ENCODE data around the gene EML6.

EML6 gene

DNA sequence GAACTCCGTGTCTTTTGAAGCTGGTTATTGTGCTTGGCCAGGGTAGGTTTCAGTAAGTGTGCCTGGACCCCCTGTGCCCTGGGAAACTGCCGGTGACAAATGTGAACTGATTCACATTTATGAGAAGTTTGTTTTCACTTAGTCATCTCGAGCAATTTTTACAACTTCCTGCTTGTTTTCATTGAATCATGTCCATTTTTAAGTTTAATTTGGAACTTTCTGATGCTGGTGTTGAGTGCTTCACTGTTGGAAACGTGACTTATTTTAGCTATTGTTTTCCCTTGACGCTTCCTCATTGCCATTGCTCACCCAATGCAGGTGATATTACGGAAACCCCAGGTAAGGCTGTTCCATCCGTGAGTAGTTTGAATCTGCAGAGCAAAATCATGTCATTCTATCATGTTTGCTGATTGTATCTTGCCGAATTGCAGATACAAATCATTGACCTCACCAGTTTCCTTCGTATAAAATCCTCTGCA, 229.6 kb downstream of the EML6 start:
- no peak for DNase-seq

DNA sequence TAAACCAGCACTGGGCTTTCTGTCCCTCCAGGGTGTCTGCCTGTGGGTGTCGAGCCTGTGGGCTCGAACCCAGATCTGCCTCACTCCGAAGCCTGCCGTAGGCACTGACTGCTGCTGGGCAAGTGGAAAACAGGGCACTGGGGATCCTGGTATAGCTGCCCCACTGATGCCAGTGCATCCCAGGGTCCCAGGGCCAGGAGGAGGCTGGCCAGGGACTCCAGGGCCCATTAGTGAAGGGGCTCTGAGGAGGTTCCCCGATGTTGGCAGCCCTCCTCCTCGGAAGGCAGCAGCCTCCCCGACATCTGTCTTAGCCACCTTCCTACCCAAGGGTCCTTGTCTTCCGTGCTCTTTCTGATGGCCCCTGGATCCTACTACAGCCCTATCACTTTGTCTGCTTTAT, 230.7 kb downstream of the EML6 start:
- no peak for DNase-seq

DNA sequence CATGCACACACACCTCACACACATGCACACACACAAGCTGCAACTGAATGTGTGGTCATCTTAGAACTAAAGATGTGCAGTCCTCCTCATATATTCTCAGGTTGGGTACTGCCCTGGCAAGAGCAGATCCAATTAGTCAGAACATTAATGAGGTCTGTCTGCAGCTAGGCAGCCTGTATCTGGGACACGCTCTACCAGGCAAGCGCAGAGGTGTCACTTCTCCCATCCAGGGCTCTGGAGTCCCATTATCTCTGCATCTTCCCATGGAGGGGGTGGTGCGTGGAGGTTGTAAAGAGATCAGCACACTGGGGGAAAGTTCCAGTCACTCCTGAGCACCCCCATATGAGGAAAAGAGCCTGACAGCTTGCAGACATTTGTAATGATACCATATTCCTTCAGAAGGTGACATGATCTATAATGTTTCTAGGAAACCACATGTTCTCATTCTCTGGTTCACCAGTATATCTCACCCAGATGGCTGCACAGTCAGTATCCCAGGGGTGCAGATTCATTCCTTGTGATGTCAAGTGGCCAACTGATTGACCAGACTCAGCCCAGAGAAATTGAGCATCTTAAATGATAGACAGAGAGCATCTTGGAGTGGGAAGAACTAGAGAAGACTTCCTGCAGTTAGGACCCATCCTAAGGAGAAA, 231.4 kb downstream of the EML6 start:
- no peak for DNase-seq

DNA sequence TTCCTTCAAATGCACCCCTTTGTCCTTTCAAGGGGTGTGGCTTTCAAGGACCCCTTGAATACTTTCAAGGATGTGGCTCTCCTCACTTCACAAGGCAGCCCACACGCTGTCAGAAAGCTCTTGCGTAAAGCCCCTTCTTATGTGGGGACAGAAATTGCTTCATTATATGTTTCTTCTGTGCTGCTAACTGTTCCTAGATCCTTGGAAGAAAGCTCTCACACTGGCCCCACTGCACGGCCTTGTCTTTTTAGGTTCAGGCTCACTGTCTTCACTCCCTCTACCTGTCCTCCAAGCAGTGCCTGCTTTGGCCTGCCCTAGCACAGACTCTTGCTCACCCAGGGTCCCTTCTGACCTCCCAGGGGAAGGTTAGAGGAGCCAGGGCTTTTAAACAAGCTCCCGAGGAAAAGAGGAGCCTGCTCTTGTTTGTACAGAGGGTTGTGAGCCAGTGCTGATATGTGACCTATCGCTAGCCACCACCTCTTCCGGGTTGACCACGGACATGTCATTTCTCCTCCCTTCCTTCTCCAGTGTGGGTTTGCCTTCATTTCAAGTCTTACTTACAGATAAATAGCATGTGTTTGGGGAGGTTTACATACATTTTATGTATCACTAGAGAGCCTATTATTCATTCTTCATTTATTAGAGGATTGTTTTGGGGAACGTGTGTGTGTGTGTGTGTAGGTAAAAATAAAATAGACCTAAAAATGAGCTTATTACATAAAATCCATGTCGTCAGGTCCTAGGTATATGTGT, 232.1 kb downstream of the EML6 start:
- DNase-seq = no peak

DNA sequence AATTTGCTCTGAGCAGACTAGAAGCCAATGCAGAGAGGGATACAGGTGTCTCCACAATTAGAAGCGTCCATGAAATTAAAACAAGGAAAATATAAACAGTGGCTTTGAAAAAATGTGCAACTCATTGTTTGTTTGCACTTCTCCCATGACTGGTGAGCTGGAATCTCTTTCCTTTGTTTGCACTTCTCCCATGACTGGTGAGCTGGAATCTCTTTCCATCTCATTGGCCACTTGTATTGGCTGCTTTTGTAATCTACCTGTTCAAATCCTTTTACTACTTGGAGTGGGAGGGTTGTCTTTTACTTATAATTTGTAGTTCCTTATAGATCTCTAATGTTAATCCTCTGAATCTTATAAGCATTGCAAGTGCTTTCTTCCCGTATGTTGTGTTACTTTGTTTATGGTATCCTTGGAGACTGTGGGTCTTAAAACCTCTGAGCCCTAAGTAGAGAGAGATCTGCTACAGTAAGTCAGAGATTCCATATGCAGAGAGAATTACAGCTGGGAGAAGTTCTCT, 232.7 kb downstream of the EML6 start:
- no peak for DNase-seq

DNA sequence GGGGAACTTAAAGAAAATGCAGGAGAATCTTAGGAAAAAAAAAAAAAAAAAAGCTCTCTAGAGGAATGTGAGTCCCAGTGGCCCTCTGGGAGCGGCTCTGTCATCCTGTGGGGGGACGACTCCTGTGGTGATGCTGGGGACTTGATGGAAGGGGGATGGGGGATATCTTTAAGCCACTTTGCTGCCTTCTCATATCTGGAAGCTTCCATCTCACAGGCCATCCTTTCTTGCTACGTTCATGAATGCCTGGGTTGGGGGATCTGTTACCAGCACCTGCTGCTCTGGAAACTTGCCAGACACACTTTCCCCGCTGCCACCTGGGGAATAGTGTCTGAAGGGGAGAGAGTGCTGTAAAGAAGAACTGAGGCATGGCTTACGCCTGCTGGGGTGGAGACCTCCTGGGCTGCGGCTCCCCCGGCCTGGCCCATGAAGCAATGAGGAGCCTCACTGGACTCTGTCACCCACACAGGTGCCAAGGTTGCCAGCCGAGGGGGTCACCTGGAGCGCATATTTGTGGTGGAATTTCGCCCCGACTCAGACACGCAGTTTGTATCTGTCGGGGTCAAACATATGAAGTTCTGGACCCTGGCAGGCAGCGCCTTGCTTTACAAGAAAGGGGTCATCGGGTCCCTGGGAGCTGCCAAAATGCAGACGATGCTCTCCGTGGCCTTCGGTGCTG, 234.0 kb downstream of the EML6 start:
- DNase-seq = no peak

DNA sequence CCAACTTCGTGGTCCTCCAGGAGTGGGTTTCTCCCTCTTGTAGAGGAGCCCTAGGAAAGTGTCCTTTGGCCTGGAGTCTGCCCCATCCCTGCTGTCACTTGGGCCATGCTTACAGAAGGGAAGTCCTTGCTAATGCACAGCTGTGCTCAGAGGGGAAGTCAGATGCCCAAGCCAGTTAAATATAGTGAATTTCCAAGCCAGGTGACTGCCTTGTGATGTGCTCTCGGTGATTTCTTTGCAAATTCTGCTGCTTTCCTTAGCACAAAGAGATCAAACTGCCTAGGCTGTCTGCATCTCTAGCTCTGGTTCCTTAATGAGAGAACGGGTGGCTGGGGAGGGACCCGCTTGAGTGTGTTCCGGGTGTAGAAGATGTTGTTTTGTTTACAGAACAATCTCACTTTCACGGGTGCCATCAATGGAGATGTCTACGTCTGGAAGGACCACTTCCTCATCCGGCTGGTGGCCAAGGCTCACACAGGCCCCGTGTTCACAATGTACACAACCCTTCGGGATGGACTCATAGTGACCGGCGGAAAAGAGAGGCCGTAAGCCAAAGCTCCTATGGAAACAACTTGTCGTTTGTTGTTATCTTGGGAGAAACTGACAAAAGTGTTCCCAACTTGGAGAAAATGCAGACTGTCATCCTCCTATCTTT, 235.4 kb downstream of the EML6 start:
- no peak for DNase-seq

DNA sequence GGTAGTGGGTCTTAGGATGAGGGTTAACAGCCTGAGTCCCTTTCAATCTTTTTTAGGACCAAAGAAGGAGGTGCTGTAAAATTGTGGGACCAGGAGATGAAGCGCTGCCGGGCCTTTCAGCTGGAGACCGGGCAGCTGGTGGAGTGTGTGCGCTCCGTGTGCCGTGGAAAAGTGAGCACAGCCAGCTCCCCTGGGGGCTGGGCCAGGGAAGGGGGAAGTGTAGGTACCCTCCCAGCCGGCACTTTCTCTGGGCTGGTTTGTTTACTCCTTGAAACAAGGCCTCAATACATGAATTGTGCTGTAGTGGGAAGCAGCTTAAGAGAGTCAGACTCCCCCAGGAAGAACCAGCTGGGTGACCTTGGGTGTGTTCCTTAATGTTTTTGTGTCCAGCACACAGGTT, 236.7 kb downstream of the EML6 start:
- DNase-seq = no peak

DNA sequence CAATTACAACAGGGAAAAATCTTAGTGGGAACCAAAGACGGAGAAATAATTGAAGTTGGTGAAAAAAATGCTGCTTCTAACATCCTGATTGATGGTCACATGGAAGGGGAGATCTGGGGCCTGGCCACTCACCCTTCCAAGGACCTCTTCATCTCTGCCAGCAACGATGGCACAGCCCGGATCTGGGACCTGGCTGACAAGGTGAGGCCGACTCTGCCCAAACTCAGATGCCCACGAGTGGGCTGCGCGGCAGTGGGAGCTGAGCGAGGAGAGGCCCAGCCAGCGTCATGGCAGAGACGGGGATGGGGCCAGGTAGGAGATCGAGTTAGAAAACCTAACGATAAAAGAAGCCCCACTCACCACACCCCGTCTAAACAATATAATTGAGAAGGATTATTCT, 239.0 kb downstream of the EML6 start:
- DNase-seq = no peak

DNA sequence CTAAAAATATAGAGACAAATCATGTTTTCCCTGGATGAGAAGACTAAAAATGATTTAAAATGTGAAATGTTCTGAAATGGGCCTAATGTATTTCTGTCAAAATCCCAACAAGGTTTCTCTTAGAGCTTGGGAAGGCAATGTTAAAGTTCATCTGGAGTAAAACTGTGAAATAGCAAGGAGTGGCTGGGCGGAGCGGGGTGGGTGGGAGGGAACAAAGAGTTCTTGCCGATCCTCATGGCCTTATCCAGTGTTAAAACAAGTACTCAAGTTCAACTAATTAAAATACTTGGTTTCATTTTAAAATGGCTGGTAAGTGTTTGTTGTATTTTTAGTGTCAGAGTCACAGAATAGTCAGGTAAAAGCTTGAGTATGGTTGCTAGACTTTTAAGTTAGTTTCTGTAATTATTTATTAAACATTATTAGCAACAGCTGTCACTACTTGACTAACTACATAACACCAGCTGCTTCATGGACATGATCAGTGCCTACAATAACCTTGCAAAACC, 239.5 kb downstream of the EML6 start:
- DNase-seq = no peak

DNA sequence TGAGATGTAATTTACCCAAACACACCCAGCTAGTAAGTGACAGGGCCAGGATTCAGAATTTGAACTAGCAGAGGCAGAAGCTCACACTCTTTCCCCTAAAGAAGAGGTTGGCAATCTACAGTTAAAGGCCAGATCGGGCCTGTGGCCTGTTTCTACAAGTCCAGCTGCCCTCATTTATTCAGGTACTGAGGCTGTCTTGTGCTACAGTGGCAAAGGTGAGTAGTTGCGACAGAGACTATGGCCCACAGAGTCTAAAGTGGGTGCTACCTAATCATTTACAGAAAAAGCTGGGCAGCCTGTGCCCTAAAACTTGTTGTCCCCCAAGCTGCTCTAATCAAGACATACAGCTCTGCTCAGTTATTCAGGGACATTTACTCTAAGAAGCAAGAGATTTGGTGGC, 240.0 kb downstream of the EML6 start:
- DNase-seq = no peak

DNA sequence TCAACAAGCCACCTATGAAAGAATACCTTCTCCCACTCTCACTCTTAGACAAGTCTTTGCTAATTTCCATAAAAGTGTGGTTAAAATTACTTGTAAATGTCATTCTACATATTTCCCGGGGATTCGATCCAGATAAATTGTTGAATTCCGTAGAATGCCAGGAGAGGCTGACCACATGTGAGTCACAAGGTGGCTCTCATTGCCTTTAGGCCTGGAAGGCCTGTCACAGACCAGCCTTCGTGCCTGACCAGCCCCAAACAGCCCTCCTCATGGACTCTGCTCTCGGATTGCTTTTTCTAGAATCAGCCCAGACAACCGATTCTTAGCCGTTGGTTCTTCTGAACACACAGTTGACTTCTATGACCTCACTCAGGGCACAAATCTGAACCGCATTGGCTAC, 240.8 kb downstream of the EML6 start:
- no peak for DNase-seq

DNA sequence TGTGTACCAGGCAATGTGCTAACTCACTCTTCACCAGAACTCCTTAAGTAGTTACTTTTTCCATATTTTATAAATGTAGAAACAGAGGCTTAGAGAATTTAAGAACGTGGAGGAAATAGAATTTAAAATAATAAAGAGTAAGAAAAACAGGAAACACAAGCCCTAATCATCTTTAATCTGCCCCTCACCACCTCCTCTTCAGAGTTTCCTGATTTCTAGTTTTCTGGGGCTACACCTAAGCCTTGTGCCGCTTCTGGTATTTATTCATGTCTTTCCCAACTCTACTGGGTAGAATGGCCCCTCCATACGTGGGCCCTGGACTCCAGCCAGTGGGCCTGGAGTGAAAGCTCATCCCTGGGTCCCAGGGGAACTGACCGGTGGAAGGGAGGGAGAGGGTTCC, 241.4 kb downstream of the EML6 start:
- DNase-seq = no peak

DNA sequence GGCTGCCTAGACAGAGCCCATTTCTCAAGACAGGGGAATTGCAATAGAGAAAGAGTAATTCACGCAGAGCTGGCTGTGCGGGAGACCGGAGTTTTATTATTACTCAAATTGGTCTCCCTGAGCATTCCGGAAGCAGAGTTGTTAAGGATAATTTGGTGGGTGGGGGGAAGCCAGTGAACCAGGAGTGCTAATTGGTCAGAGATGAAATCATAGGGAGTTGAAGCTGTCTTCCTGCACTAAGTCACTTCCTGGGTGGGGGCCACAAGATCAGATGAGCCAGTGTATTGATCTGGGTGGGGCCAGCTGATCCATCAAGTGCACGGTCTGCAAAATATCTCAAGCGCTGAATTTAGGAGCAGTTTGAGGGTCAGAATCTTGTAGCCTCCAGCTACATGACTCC, 242.0 kb downstream of the EML6 start:
- no peak for DNase-seq

DNA sequence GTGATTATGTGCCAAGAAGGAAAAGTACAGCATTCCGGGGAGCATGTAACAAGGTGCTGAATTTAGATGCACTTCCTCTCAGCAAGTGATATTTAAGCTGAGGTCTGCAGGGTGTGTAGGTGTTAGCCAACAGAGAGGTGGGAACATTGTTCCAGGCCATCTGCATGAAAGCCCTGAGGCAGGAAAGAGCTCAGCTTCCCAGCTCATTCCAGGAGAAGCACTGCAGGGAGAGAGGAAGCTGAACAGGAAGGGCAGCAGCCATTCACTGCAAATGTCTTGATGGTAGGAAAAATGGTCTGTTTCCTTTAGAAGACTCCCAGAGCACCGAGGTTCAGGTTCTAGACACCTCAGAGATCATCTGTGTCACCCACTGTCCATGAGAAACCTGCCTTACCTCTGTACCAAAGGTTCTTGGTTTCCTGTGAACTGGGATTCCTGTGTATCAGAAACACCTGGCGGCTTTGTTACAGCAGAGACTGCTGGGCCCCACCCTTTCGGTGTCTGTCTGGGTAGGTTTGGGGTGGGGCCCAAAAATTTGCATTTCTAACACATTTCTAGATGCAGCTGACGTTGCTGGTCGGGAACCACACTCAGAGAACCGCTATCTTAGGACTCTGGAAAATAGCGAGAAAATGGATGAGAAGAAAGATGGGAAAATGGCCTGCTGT, 242.8 kb downstream of the EML6 start:
- DNase-seq = peak in 1 of 2 donors; percentile 7

DNA sequence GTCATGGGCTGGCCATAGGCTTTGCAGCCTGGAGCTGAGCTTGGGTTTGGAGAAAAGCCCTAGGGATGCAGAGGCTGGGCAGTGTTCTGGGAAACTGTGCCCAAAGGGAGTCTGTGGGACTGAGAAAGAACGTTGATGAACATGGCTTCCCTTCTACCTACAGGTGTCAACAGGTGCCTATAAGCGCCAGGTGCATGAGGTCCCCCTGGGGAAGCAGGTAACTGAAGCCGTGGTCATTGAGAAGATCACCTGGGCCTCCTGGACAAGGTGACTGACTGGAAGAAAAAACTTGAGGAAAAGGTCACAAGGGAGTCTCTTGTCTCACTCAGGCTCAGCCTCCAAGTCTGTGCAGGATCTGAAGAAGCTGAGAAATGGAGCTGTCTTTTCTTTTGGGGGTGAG, 243.4 kb downstream of the EML6 start:
- no peak for DNase-seq

DNA sequence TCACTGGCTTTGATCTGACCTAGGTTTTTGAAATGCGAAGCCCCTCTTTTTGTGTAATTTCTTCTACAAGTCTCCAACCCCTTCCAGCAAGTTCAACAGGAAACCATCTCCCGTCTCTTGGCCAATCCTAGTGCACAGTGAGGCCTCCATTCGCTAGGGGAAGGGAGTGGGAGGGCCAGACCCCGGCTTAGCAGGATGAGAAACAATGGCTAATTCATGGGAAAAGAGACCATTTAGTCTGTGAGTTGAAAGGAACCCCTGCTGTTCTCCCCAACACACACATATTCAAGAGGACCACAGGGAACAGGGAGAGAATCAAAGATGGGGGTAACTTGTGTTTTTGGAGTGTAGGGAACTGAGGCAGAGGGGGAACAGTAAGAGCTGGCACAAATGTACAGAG, 243.8 kb downstream of the EML6 start:
- no peak for DNase-seq

DNA sequence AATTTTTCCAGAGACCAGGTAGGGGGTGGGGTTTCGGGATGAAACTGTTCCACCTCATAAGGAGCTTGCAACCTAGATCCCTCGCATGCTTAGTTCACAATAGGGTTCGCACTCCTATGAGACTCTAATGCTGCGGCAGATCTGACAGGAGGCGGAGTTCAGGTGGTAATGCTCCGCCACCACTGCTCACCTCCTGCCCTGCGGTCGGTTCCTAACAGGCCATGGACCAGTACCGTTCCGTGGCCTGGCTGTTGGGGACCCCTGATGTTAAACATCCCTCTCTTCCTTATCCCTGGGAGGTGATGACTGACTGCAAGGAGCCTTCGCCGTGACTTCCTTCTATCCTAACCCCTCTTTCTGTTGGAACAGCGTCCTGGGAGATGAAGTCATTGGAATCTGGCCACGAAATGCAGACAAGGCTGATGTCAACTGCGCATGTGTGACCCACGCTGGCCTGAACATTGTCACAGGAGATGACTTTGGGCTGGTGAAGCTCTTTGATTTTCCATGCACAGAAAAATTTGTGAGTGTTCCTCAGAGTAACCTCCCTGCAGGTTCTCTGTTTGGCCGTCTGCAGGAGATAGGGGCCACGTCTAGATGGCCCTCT, 244.4 kb downstream of the EML6 start:
- DNase-seq = no peak

DNA sequence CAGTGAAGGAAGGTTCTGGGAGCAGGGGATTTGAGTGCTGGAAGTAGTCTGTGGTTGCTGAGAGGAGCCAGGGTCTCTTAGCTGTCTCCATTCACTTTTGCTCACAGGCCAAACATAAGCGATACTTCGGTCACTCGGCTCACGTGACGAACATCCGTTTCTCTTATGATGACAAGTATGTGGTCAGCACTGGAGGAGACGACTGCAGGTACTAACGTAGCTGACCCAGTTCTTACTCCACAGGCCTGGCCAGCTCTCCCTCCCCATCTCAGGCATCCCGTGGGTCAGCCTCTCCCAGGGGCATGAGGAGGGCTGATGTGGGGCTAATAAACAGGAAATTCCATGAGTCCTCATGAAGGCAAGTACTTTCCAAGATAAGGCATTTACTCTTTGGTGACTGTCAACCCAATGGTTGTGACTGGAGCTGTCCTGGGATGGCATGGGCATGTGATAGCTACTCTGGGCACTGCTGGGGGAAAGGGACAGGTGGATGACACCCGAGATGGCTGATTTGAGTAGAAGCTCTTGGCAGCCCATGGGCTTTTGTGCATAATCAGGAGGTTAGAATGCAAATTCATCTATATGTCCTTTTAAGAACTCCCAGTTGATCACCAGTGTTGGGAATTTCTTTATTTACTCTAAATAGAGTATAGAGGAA, 245.2 kb downstream of the EML6 start:
- no peak for DNase-seq

DNA sequence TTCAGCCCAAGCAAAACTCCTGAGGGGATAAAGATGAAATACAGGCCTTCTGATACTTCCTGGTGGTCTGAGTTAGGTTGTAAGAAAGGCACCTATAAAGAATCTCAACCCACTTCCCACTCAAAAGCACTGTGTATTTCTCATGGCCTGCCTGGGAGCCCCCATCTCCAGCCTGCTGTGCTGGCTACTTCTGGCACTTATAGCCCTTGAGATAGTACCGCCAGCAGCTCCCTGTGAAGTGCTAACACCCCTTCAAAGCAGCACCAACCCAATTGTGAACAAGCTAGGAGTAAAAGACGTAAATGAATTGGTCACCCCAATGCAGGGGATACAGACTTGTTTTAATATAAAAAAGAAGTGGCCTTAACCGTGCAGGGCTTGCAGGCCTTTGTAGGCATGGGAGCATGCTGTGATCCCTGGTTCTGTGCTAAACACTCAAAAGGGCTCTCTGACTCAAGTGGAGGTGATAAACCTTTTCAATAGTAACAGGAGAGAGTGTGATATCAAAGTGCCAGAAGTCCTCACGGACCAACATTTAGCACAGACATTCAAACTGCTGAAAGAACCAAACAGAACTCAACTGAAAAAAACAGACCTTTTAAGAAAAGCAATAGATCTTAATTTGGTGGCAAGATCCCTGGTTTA, 246.0 kb downstream of the EML6 start:
- no peak for DNase-seq

DNA sequence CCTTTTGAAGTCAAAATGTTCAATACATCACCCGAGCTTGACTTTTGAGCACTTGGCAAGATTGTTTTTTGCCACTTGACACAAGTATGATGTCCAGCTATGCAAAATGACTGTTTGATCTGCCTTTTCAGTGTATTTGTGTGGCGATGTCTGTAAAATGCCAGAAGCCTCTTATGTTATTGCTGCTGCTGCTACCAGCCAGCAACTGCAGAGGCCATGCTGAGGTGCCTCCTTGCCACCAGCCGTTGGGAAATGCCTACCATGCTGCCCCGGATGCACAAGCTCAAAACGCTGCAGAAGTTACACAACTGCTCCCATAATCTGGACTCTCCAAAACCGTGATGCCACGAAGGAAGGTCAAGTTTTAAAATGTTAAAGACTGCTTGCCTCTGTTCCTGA, 246.5 kb downstream of the EML6 start:
- DNase-seq = no peak

All from CD4-positive, alpha-beta T cell treated with Interferon alpha-2 for 1 hour (primary cell).